Ovary (tissue), 9 donors: Measurements from ENCODE around the gene DHX8. TPM values are rescaled to one million over a fixed set of nuclear protein-coding genes. Genes with fewer than 3 reads are reported as not detected.
A peak's percentile ranks its signal among the peaks of the same experiment; 100 is the strongest.

ENCODE experiments used
- DNase-seq, 5 donors: peaks; one replicate each; pipeline ENCODE4 v3.0.0-alpha.2; 2019 to 2020
- H3K27ac ChIP-seq, 2 donors: fragments of 200-600 bp; one replicate each; pipeline versions ENCODE4 v1.5.1 to v1.8.0; 2019 to 2022
- H3K27me3 ChIP-seq: fragments of 200-600 bp; one replicate; pipeline ENCODE4 v1.8.0; 2022
- H3K36me3 ChIP-seq: fragments of 200-600 bp; sonication (generic); one replicate; pipeline ENCODE4 v1.5.1; 2019
- H3K4me1 ChIP-seq: one replicate; pipeline ENCODE4 v1.8.1; 2013; ENCODE audit warnings: mild to moderate bottlenecking, moderate library complexity; ENCODE audit not compliant: insufficient read depth
- H3K4me3 ChIP-seq: fragments of 200-600 bp; sonication (generic); one replicate; pipeline ENCODE4 v1.5.1; 2017
- H3K9me3 ChIP-seq, 2 donors: fragments of 200-600 bp in 1 of 2; sonication (generic) in 1 of 2; one replicate each; pipeline versions ENCODE4 v1.5.1 to v1.8.1; 2013 to 2019; ENCODE audit warnings: mild to moderate bottlenecking in 1 of 2, moderate library complexity in 1 of 2
- CTCF ChIP-seq, 3 donors: fragments of 450-650 bp in 2 of 3; fragments of 200-600 bp in 1 of 3; IDR thresholded peaks; one replicate each; pipeline versions ENCODE4 v1.5.1 to v1.8.0; 2016 to 2022; ENCODE audit warnings: antibody characterized with exemption in 3 of 3, mild to moderate bottlenecking in 1 of 3
- EP300 ChIP-seq: sonication (generic); formaldehyde crosslinking; IDR thresholded peaks from one replicate; pipeline ENCODE4 v1.6.1; 2017; ENCODE audit warnings: antibody characterized with exemption
- POLR2A ChIP-seq: fragments of 450-650 bp; IDR thresholded peaks from one replicate; pipeline ENCODE4 v1.6.1; 2017; ENCODE audit warnings: antibody characterized with exemption, mild to moderate bottlenecking, moderate library complexity
- WGBS, 3 donors: extraction: QIAGEN DNeasy Blood & Tissue Kit in 1 of 3; methylation state at CpG; one replicate each; pipeline versions ENCODE4 v1.1.5 to v1.1.7; 2013 to 2017; 5-methylcytosine and 5-hydroxymethylcytosine counted together
- intact Hi-C, 4 donors: fragments of 100-400 bp; cut with DNase I; formaldehyde crosslinking; loops; one replicate each; pipeline versions ENCODE4 v1.11.0 to v1.15.1; 2022 to 2023
- polyA plus RNA-seq, 2 donors: library from polyadenylated mRNA; stranded (reverse); fragments of 200-250 nt in 1 of 2; fragments of 350-450 nt in 1 of 2; fragmentation: Illumina TruSeq in 1 of 2; extraction: RNeasy Lipid Tissue Mini Kit (QIAGEN cat#74804) in 1 of 2; gene quantifications; one replicate each; pipeline ENCODE4 v1.2.3, GENCODE V29; 2013 to 2014
- total RNA-seq, 7 donors: library from RNA; depleted of rRNA in 2 of 7; stranded (reverse); fragments of >200 nt in 2 of 7; fragmentation: NEBNext Ultra II Directional in 3 of 7; extraction: Animal tissue kit (Norgen Biotek cat#: 25700) in 3 of 7; gene quantifications; one replicate each; pipeline versions ENCODE4 v1.1.0 to v1.2.4, GENCODE V29; 2016 to 2023
- donor health status: DM: no; HTN: no; CAD: no; lungs with moderate emphysema.
- donor health status: DM: no; HTN: no; CAD: no.
- donor health status: Bipolar disorder and iron deficiency.
- donor health status: DM: yes; HTN: yes; CAD: no.
- donor health status: DM: no; HTN: no; CAD: no.
- donor health status: DM: yes; HTN: yes; CAD: no.

The DHX8 gene
- total and polyA plus RNA-seq, 9 donors, result 14.6 to 55.1 (median 37.1) TPM

GRCh38 chr17:43526886-43527648 is 43.3 kb downstream of the DHX8 start:
- H3K36me3 ChIP-seq, result no peaks in the 10 kb centered on the region
- peaks cover 8% of the 10 kb centered on the region for H3K4me1 ChIP-seq
- intact Hi-C loops, result no loop called here
- H3K27me3 ChIP-seq, result no peaks in the 10 kb centered on the region
- WGBS, 3 donors, result 84 to 88% (median 86%) methylated on average over 7 of the region's 7 CpGs
- no peaks in the 10 kb centered on the region for H3K9me3 ChIP-seq
- no peak overlapping the region for H3K27ac ChIP-seq
- no peak overlapping the region for H3K4me3 ChIP-seq
- DNase-seq, result no peak
- TF ChIP-seq EP300 (no peak), CTCF (IDR thresholded peaks at IDR 0.05) (no peak), POLR2A (no peak)

- peak in 1 of 5 donors; percentile 35 for DNase-seq
- peaks cover 8% of the 10 kb centered on the region for H3K4me1 ChIP-seq
- intact Hi-C loops, result loop anchor here in 1 of 4 donors (2.0 kb wide), 1 partner anchor 14 kb away; no protein-coding TSS in a partner anchor
- H3K9me3 ChIP-seq, result no peaks in the 10 kb centered on the region
- no peaks in the 10 kb centered on the region for H3K36me3 ChIP-seq
- no peak overlapping the region for H3K27ac ChIP-seq
- no peak for TF ChIP-seq EP300
- TF ChIP-seq POLR2A, result no peak
- TF ChIP-seq CTCF (IDR thresholded peaks at IDR 0.05), result no peak
- 80 to 93% (median 83%) methylated on average over 13 of the region's 13 CpGs for WGBS, 3 donors
- H3K4me3 ChIP-seq, result no peak overlapping the region
- H3K27me3 ChIP-seq, result no peaks in the 10 kb centered on the region
Observed at GRCh38 chr17:43528319-43528987, 44.7 kb downstream of the DHX8 start.

GRCh38 chr17:43528988-43529814 is 45.4 kb downstream of the DHX8 start:
- Histone ChIP-seq H3K9me3 (no peaks in the 10 kb centered on the region), H3K27ac (no peak overlapping the region), H3K27me3 (no peaks in the 10 kb centered on the region), H3K4me1 (peaks cover 8% of the 10 kb centered on the region), H3K36me3 (no peaks in the 10 kb centered on the region), H3K4me3 (no peak overlapping the region)
- intact Hi-C loops, result loop anchor here in 1 of 4 donors (2.0 kb wide), 1 partner anchor 14 kb away; no protein-coding TSS in a partner anchor
- WGBS, 3 donors, result 87 to 92% (median 91%) methylated on average over 20 of the region's 20 CpGs
- DNase-seq, result peak in 1 of 5 donors; percentile 16
- TF ChIP-seq EP300 (no peak), CTCF (IDR thresholded peaks at IDR 0.05) (no peak), POLR2A (no peak)

GRCh38 chr17:43529947-43530287 is 46.1 kb downstream of the DHX8 start:
- H3K4me1 ChIP-seq, result peaks cover 8% of the 10 kb centered on the region
- WGBS, 3 donors, result 33 to 42% (median 39%) methylated on average over 6 of the region's 6 CpGs
- H3K27me3 ChIP-seq, result no peaks in the 10 kb centered on the region
- no peaks in the 10 kb centered on the region for H3K36me3 ChIP-seq
- H3K27ac ChIP-seq, result no peak overlapping the region
- H3K9me3 ChIP-seq, result no peaks in the 10 kb centered on the region
- DNase-seq, result peak in 4 of 5 donors; percentile 18 to 46 (median 40)
- intact Hi-C loops, result loop anchor here in 1 of 4 donors (2.0 kb wide), 1 partner anchor 13 kb away; no protein-coding TSS in a partner anchor
- no peak overlapping the region for H3K4me3 ChIP-seq
- TF ChIP-seq CTCF (IDR thresholded peaks at IDR 0.05), result no peak
